DMS153 treated with DMSO at 0.1 percent for 48 hours (cell line): ENCODE data around the gene CLCNKA.
"Not testable (repeated sequence)": the region's sequence is repeated elsewhere in the genome, so short reads cannot be mapped to it uniquely, and the experiment has no call there.

Source experiments
- DNase-seq: peaks from one replicate; lab custom pipeline; 2025; ENCODE audit not compliant: unreplicated experiment; lab: John Stamatoyannopoulos, UW

Gene CLCNKA

DNA sequence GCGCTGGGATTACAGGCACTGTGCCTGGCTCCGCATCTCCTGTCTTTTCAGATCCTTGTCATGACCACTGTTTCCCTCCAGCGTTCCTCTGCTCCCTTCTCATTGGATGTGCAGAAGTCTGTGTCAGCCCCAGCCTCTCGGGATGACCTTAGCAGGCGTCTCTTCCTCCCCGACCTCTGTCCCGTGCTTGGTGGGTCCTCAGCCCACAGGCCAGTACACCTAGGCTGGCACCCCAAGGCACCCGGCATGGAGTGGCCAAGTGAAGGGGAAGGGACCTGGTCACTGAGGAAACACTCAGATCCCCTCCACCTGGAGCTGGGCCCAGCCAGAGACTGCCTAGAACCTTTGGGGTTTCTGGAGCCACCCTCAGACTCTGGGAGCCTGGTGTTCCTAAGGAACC lies 19.4 kb downstream of the CLCNKA start:
- no peak for DNase-seq

DNA sequence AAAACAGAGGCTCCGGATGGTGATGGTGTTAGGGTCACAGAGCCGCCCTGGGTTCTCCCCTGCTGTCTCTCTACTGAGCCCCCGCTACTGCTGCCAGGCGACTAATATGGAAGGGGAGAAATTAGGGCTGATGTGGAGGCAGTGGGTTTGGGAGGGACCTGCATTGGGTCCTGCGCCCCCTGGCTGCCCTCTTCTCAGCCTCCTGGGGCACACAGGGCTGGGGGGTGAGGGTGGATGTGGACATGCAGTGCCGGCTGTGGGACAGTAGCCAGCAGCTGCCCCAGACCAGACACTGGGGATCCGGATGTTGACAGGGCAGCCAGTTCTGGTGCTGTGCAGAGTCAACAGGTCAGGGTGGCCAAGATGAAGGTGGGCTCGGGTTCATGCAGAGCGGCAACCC lies 20.3 kb downstream of the CLCNKA start:
- DNase-seq: no peak

DNA sequence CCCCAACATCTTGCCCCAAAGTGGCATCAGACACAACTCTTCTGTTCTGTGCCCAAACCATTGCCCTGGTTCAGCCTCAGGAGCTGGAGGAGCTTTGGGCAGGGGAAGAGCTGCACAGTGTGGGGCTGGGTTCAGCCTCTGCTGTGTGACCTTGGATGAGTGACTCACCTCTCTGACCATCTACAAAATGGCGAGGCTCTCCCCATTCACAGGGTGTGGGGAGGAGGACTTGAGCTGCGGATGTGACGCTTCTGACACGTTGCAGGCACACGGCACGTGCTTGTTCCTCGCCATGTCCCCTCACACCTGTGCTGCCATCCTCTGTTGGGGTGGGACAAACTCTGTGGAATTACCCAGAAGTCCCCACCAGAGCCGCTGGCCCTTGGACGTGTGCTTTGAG lies 20.8 kb downstream of the CLCNKA start:
- not testable (repeated sequence) for DNase-seq

DNA sequence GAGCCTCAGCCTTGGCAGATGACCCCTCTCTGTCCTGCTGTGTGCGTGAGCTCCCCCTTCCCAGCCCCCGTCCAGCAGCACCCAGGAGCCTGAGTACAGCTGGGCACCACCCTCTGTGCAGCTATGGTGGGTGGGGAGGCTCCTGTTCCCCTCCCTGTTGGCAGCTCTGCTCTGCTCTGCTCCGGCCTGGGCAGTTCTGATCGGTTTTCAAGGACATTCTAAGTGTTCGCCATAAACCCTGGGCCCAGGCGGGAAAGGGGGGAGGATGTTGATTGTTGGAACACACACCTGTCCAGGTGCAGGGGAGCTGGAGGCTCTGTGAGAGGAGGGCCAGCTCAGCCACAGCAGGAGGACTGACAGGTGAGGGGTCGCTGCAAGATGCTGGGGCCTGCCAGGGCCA lies 21.7 kb downstream of the CLCNKA start, which contains the start of gene CLCNKB:
Gene CLCNKB (plus strand): TSS at position 262 of the 400 bp plus-strand sequence. CDS start 711 bp downstream, outside the sequence.
- no peak for DNase-seq

DNA sequence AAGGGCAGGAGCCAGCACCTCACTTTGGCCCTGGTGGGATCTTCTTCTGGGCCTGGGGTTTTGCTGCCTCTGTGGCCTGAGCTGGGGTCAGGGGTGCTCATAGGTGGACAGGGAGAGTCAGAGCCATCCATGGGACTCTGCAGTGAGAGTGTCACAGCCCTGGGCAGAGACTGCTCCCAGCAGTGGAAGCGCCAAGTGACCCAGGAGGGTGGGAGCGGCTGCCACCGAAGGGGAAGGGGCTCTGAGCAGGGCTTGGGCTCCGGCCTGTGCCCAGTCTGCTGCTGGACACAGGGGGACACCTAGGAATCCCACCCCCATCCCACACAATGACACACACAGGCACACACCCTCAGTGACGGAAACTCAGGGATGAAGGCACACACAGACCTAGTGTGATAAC lies 22.1 kb downstream of the CLCNKA start:
- no peak for DNase-seq

DNA sequence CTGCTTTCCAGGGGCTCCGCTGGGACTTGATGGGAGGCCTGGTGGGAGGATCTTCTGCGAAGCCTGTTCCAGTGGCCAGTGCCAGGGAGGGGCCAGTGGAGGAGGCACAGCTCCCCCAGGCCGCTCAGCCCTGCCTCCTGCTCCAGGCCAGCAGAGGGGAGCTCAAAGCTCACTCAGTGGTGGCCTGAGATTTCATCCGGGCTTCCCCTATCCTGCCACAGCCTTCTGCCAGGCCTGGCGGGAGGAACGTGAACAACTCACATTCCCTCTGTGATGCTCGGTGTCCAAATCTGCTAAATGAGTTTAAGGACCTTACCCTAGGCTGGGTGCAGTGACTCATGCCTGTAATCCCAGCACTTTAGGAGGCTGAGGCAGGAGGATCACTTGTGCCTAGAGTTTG lies 25.0 kb downstream of the CLCNKA start:
- DNase-seq: no peak

DNA sequence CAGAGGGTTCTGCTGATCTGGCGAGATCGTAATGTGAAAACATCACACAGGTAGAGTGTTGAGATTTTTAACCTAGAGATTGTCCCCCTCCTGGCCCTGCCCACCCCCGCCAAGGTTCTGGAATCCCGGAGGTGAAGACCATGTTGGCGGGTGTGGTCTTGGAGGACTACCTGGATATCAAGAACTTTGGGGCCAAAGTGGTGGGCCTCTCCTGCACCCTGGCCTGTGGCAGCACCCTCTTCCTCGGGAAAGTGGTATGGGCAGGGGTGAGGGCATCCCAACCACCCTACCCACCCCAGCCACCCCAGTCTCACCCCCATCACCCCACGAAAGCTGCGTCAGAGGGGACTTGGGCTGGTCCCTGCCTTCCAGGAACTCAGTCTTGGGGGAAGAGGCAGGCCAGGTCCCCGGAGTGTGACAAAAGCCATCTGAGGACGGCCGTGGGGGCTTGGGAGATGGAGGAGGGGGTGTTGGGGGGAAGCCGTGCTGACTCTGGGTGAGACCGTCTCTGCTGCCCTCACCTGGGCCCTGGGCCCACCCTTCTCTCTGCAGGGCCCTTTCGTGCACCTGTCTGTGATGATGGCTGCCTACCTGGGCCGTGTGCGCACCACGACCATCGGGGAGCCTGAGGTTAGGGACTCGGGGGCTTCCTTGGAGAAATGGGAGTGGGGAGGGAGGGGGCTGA lies 26.1 kb downstream of the CLCNKA start:
- DNase-seq: no peak

DNA sequence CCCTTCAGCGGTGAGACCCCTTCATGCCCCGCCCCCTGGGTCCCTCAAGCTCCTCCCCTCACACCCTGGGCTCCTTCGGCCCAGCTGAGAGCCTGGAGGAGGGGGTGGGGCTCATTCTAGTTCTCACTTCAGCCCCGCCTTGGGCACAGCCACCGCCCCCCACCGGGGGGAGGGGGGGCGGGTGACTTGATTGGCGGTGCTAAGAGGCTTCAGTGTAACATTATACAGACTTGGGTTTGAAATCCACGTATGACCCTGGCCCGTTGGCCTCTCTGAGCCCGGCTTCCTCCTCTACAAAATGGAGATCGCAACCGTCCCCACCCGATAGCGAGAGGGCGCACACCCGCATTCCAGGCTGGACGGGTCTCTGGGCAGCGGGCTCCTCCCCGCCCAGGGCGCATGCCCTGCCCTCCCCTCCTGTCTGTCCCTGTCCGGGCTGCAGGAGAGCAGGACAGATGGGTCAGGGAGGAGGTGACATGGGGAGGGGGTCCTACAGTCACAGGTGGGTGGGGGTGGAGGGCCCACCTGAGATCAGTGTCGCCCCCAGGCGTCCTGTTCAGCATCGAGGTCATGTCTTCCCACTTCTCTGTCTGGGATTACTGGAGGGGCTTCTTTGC lies 26.8 kb downstream of the CLCNKA start:
- no peak for DNase-seq

DNA sequence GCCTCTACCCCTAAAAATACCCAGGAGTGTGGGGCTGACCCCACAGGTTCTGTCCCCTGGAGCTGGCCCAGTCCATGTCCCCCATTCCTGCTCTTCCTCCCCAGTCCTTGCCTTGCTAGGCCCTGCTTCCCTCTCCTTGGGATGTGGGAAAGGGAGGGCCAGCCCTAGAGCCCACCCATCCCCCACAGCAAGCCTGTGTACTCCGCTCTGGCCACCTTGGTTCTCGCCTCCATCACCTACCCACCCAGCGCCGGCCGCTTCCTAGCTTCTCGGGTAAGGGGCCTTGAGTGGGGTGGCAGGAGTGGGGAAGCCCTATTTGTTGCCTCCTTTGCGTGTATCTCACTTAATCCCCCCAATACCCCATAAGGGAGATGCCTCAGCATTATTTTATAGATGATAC lies 28.5 kb downstream of the CLCNKA start:
- no peak for DNase-seq

DNA sequence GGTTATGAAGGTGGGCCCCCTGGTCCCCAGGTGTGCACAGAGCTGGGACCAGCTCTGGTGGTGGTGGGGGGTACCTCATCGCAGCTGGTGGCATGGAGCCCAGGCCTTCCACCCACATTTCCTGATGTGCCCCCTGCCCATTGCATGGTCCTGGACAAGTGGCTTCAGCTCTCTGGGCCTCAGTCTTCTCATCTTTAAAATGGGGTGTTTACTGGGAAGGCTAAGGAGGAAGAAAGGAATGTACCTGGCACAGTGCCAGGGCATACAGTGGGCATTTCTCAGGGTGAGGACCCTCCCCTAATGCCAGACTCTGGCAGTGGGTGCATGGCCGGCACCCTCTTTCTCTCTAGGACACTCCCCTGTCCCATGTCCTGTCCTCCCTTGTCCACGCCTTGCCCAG lies 29.2 kb downstream of the CLCNKA start:
- no peak for DNase-seq

DNA sequence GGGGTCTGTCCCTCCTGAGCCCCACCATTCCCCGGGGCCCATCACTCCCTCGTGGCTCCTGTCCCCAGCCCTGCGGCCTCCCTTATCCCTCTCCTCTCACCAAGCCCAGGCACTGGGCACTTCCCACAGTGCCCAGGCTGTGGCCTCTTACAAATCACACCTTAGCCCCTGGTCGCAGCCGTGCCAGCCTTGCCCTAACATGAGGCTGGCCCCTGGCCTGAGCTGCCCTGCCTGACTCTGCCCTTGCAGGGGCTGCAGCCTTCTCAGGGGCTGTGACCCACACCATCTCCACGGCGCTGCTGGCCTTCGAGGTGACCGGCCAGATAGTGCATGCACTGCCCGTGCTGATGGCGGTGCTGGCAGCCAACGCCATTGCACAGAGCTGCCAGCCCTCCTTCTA lies 30.1 kb downstream of the CLCNKA start:
- not testable (repeated sequence) for DNase-seq

DNA sequence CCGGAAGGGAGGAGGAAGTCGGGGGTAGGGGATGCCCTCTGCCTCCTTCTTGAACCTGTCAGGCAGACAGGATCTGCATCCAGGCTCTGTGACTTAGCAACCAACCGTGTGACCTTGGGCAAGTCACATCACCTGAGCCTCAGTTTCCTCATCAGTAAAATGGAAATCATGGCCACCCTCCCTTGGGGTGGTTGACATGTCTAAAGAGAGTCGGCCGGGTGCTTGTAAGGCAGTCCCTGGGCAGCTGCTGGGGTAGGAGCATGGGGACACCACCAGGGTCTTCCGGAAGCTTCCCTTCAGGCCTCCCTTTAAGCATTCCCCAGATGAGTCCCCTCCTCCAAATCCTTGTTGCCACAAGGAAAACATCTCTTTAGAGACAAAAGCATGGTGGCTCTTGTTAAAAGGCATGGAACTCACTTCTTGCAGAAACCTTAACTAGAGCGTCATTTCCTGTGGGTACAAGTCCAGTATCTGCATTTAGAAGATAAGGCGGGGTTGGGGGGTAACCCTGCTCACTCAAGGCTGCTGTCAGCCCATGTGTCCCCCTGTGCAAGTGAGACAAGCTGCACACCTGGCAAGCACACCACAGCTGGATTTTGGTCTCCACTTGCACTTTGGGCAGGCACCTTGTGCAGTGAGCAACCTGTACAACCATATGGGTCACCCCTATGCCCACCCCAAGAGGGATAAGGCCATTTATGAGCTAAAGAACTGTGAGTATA lies 32.1 kb downstream of the CLCNKA start:
- DNase-seq: no peak

DNA sequence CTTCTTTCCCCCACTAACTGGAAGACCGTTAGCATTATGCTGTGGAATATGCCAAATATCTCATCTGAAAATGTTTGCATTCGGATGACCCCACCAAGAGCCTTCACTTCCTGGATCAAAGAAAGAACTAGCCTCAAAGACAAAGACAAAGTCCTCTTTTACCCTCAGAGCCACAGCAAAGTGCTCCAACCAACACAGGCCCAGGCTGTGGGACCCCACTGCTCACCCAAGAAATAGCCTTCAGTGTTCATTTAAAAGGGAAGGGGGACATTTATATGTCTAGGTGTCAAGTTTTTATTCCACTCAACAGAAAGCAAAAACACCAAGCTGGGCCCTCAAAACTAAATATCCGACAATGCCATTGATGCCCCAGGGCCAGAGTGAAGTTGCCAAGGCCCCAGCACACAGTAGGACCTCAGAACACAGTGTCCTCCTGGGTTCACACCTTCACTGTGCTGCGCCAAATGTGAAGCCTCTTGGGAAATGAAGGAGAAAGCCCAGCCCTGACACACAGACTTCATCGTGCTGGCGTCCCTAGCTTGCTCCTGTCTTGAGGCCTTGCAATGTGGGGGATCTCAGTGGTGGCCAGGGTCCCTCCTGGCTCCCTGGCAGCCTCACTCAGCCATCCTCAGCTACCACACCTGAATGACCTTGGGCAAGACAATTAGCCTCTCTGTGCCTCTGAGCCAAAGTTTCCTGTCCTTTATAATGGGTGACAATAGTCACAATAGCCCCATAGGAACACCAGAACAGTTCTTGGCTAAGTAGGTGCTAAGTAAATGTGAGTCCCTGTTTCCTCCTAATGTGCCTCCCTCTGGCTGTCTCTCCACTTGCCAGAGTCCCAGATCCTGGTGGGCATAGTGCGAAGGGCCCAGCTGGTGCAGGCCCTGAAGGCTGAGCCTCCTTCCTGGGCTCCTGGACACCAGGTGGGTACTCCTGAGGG lies 33.0 kb downstream of the CLCNKA start:
- no peak for DNase-seq

DNA sequence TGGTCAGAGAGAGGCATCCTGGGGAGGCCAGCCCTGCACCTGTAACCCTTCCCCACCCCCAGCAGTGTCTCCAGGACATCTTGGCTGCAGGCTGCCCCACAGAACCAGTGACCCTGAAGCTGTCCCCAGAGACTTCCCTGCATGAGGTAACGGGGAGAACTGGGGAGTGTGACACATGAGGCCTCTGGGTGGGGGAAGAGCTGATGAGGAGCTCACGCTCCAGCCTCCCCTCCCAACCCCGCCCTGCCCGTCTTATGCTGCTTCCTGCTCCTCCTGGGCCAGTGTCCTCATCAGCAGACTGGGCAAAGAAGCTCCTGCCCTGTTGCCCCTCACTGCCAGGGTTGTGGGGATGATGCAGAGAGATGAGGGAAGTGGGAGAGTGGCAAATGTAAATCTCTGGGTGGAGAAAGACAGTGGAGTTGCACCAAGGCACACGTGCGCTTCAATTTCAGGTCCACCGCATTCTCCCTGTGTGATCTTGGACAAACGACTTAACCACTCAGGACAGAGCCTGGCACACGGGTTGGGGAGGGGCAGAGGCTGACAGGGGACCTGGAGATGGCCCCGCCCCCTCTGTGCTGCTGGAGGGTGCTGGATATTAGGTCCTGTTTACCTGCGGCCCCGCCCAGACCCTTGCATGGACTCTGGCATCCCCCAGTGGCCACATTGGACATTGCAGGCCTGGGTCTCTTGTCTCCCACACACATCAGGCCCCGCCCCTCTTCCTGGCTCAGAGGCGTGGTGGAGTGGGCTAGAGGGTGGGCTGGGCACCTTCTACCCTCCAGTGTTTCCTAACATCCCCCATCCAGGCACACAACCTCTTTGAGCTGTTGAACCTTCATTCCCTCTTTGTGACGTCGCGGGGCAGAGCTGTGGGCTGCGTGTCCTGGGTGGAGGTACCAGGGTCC lies 34.0 kb downstream of the CLCNKA start:
- DNase-seq: peak; percentile 17

DNA sequence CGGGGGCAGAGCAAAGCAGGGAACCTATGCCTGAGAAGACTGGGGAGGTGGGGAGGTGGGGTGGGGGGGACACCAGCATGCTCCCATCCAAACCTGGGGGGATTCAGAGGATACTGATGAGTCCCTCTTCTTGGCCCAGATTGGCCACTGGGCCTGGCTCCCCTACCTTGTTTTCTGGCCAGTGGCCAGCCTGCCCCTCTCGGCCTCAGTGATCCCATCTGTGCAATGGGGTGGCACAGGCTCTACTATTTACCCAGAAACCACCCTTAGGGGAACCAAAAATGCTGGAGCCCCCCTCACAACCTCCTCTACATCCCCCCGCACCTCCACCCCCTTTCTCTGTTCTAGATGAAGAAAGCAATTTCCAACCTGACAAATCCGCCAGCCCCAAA lies 34.7 kb downstream of the CLCNKA start:
- not testable (repeated sequence) for DNase-seq

DNA sequence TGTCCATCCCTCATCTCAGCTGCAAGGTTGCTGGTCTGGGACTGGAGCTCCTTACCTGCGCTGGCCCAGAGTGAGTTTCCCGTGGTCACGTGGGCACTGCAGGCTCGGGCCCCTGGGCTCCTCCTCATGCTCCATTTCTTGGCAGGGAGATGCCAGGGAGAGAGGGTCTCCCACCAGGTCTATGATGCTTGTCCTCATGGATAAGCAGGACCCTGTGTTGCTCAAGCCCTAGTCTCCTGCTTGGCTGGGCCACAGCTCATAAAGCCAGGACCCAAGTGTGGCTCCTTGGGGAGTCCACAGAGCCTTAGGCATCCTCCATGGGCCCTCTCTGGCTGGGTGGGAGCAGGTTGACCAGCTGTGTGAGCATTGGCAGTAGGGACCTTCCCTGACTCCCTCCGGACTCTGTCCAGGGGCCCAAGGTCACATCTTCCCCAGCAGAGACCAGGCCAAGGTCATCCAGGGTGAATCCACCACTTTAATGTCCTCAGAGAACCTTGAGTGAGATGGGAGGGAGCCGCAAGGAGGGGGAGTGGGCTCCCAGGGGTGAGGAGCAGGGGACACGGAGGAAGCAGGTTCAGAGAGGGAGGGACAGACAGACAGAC lies 35.6 kb downstream of the CLCNKA start:
- not testable (repeated sequence) for DNase-seq

DNA sequence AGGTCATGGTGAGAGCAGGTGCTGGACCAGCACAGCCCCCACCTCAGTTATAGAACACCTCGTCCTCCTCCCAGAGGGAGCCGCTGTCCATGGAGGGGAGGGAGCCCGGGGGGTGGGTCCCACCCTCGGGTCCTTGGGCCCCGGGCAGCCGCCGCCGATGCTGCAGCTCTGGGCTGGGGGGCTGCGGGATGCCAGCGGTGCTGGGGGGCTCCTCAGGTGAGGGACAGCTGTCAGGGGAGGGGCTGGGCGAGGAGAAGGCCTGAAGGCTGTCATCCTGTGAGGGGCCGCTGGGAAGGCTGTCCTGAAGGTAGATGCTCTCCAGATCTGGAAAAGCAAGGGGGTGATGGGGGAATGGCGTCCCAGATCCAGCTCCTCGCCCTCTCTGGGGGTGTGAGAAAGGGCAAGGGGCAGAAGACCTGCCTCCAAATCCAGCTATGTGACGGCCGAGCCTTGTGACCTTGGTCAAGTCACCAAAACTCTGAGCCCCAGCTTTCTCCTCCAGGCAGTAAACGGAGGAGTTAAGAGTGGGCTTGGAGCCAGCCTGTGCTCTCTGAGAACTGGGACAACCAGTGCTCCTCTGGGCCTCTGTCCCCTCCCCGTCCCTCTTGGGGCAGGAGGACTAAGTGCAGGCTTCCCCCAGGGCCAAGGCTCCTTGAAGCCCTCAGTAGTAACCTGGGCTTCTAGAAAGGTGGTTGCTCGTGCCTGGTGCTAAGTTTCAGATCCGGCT lies 36.7 kb downstream of the CLCNKA start:
- not testable (repeated sequence) for DNase-seq

DNA sequence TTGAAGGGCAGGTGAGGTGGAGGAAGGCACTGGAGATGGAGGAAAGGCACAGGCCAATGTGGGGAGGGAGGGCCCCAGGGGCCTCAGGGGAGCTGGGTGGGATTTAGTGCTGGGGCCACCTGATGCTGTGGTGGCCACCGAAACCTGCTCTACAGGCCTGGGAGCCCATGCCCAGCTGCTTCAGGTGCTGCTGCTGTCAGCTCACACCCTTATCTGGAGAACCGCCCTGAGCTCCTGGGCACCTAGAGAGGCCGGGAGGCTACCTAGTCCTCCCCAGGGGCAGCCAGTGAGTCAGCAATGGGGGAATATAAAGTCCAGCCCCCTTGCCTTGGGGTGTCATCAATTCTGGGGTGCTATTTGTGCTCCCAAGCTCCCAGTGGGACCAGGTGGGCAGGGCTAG lies 39.4 kb downstream of the CLCNKA start:
- DNase-seq: no peak
